ENCODE data around the gene C20orf96. TPM values are rescaled to one million over a fixed set of nuclear protein-coding genes. Genes with fewer than 3 reads are reported as not detected.

The C20orf96 gene
- polyA plus RNA-seq, 1 donor (not counting 4 experiments of a cell fraction or from before 2014, with no cell fraction given): 3.6 TPM

DNA sequence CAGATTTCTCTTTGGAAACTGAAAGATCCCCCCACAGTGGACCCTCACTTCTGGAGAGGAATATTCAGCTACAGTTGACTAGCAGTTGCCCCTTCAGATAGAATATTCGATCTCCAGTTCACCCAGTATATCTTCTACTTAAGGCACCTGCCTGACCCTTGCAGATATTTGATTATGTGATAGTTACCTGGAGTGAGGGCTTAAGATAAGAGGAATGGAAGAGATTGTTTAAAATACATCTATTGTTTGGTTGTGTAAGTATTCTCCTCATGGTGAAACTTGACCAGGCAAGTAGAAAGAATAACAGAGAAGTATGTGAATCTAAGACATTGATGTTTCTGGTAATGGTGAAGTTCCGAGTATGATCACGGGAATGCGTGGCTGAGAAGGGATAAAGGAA is 5.3 kb upstream of the C20orf96 start:
- FAIRE-seq: no peak
- H3K4me2 ChIP-seq (ENCODE audit: control insufficient read depth, extremely low read depth, insufficient read depth, low read depth, low read length): no peak overlapping the region

DNA sequence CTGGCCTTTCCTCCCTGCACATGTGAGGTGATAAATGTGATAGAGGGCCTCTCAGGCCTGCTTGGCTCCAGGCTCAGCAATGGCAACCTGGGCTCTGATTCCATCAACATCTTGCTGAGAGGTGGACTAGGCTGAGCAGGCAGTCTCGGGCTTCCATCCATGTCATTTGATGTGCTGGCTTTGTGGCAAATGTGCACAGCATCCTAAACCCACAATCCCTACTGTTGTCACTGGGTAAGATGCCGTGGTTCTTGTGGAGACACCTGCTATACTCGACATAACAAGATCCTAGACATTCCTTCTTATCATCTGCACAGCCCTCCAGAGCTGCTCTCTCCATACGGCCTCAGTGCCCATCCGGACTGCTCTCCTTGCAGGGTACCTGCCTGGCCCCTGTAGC is 4.1 kb upstream of the C20orf96 start:
- no peak overlapping the region for H3K9ac ChIP-seq (ENCODE audit: control insufficient read depth, extremely low read depth, insufficient read depth, low read length)
- dilution Hi-C loops (cut with MboI; ENCODE audit: extremely low pct_ligation_motif_present, low sequenced_read_pairs): no loop called here
- H3K36me3 ChIP-seq (ENCODE audit: control insufficient read depth in 2 of 2, extremely low read depth in 1 of 2, insufficient read depth in 2 of 2, low read length in 2 of 2): no peaks in the 10 kb centered on the region
- H3K27me3 ChIP-seq (ENCODE audit: control insufficient read depth, extremely low read depth, insufficient read depth, low read length): no peaks in the 10 kb centered on the region
- H3K9me3 ChIP-seq (ENCODE audit: control insufficient read depth, low read depth, low read length): no peaks in the 10 kb centered on the region
- no peak overlapping the region for H3K4me2 ChIP-seq (ENCODE audit: control insufficient read depth, extremely low read depth, insufficient read depth, low read depth, low read length)
- DNase-seq (ENCODE audit: low read depth, low spot score): no peak
- no peak overlapping the region for H3K27ac ChIP-seq (ENCODE audit: control insufficient read depth, insufficient read depth, low read length)
- H3K4me1 ChIP-seq (ENCODE audit: control insufficient read depth, extremely low read depth, insufficient read depth, low read length): peaks cover 17% of the 10 kb centered on the region
- FAIRE-seq: no peak
- no peaks in the 10 kb centered on the region for H3K9me1 ChIP-seq (ENCODE audit: control insufficient read depth, extremely low read depth, insufficient read depth, low read length)
- no peaks in the 10 kb centered on the region for H4K20me1 ChIP-seq (ENCODE audit: control insufficient read depth, extremely low read depth, insufficient read depth, low read length)
- H3K4me3 ChIP-seq (ENCODE audit: control insufficient read depth in 2 of 3, extremely low read depth in 1 of 3, insufficient read depth in 2 of 3, low read depth in 1 of 3, low read length in 3 of 3): no peak overlapping the region
- H2AFZ ChIP-seq (ENCODE audit: control insufficient read depth, low read length): no peak overlapping the region
- TF ChIP-seq, protein P1, sequence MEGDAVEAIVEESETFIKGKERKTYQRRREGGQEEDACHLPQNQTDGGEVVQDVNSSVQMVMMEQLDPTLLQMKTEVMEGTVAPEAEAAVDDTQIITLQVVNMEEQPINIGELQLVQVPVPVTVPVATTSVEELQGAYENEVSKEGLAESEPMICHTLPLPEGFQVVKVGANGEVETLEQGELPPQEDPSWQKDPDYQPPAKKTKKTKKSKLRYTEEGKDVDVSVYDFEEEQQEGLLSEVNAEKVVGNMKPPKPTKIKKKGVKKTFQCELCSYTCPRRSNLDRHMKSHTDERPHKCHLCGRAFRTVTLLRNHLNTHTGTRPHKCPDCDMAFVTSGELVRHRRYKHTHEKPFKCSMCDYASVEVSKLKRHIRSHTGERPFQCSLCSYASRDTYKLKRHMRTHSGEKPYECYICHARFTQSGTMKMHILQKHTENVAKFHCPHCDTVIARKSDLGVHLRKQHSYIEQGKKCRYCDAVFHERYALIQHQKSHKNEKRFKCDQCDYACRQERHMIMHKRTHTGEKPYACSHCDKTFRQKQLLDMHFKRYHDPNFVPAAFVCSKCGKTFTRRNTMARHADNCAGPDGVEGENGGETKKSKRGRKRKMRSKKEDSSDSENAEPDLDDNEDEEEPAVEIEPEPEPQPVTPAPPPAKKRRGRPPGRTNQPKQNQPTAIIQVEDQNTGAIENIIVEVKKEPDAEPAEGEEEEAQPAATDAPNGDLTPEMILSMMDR (optimal IDR thresholded peaks at IDR 0.05 in 1 of 3, IDR thresholded peaks at IDR 0.05 in 1 of 3, conservative IDR thresholded peaks at IDR 0.05 in 1 of 3; ENCODE audit: extremely low read depth in 1 of 3, insufficient read depth in 2 of 3, low read length in 3 of 3): no peak
- no peak for TF ChIP-seq EZH2 (IDR thresholded peaks at IDR 0.05; ENCODE audit: low read length)
- peaks cover 16% of the 10 kb centered on the region for H3K79me2 ChIP-seq (ENCODE audit: control insufficient read depth, insufficient read depth, low read length)

More for the DNA sequence above, 5.3 kb upstream of the C20orf96 start:
- no peak for DNase-seq (ENCODE audit: low read depth, low spot score)
- dilution Hi-C loops (cut with MboI; ENCODE audit: extremely low pct_ligation_motif_present, low sequenced_read_pairs): no loop called here
- peaks cover 19% of the 10 kb centered on the region for H3K79me2 ChIP-seq (ENCODE audit: control insufficient read depth, insufficient read depth, low read length)
- no peaks in the 10 kb centered on the region for H3K27me3 ChIP-seq (ENCODE audit: control insufficient read depth, extremely low read depth, insufficient read depth, low read length)
- no peak overlapping the region for H2AFZ ChIP-seq (ENCODE audit: control insufficient read depth, low read length)
- no peaks in the 10 kb centered on the region for H3K36me3 ChIP-seq (ENCODE audit: control insufficient read depth in 2 of 2, extremely low read depth in 1 of 2, insufficient read depth in 2 of 2, low read length in 2 of 2)
- no peaks in the 10 kb centered on the region for H3K9me3 ChIP-seq (ENCODE audit: control insufficient read depth, low read depth, low read length)
- H3K9ac ChIP-seq (ENCODE audit: control insufficient read depth, extremely low read depth, insufficient read depth, low read length): no peak overlapping the region
- H3K9me1 ChIP-seq (ENCODE audit: control insufficient read depth, extremely low read depth, insufficient read depth, low read length): no peaks in the 10 kb centered on the region
- no peak overlapping the region for H3K4me3 ChIP-seq (ENCODE audit: control insufficient read depth in 2 of 3, extremely low read depth in 1 of 3, insufficient read depth in 2 of 3, low read depth in 1 of 3, low read length in 3 of 3)
- peaks cover 24% of the 10 kb centered on the region for H3K4me1 ChIP-seq (ENCODE audit: control insufficient read depth, extremely low read depth, insufficient read depth, low read length)
- TF ChIP-seq EZH2 (IDR thresholded peaks at IDR 0.05; ENCODE audit: low read length): no peak
- no peak overlapping the region for H3K27ac ChIP-seq (ENCODE audit: control insufficient read depth, insufficient read depth, low read length)
- no peaks in the 10 kb centered on the region for H4K20me1 ChIP-seq (ENCODE audit: control insufficient read depth, extremely low read depth, insufficient read depth, low read length)

DNA sequence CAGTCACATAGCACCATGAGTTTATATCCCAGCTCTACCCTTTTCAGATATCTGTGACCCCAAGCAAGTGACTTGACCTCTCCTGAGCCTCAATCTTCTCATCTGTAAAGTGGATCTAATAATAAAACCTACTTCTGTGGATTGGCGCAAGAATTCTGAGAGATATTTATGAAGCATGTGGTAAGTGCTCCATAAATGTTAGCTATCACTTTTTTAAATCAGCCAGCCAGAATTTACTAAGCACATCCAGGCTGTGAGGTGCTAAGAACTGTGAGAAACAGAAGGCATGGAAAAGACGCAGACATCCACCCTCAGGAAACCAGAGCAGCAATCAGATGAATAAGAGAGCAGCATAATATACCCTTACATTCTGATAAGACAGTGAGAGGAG is 862 bp downstream of the C20orf96 start:
- dilution Hi-C loops (cut with MboI; ENCODE audit: extremely low pct_ligation_motif_present, low sequenced_read_pairs): no loop called here
- no peaks in the 10 kb centered on the region for H3K9me1 ChIP-seq (ENCODE audit: control insufficient read depth, extremely low read depth, insufficient read depth, low read length)
- TF ChIP-seq, protein P1 (optimal IDR thresholded peaks at IDR 0.05 in 1 of 3, IDR thresholded peaks at IDR 0.05 in 1 of 3, conservative IDR thresholded peaks at IDR 0.05 in 1 of 3; ENCODE audit: extremely low read depth in 1 of 3, insufficient read depth in 2 of 3, low read length in 3 of 3): no peak
- no peak for TF ChIP-seq EZH2 (IDR thresholded peaks at IDR 0.05; ENCODE audit: low read length)
- H3K4me1 ChIP-seq (ENCODE audit: control insufficient read depth, extremely low read depth, insufficient read depth, low read length): peaks cover 6% of the 10 kb centered on the region
- no peak for FAIRE-seq
- H2AFZ ChIP-seq (ENCODE audit: control insufficient read depth, low read length): peak overlapping the region; percentile 96
- H3K4me2 ChIP-seq (ENCODE audit: control insufficient read depth, extremely low read depth, insufficient read depth, low read depth, low read length): peak overlapping the region; percentile 87
- H4K20me1 ChIP-seq (ENCODE audit: control insufficient read depth, extremely low read depth, insufficient read depth, low read length): no peaks in the 10 kb centered on the region
- no peaks in the 10 kb centered on the region for H3K79me2 ChIP-seq (ENCODE audit: control insufficient read depth, insufficient read depth, low read length)
- no peaks in the 10 kb centered on the region for H3K27me3 ChIP-seq (ENCODE audit: control insufficient read depth, extremely low read depth, insufficient read depth, low read length)
- peak overlapping the region; percentile 68 to 84 (median 76) for H3K4me3 ChIP-seq (ENCODE audit: control insufficient read depth in 2 of 3, extremely low read depth in 1 of 3, insufficient read depth in 2 of 3, low read depth in 1 of 3, low read length in 3 of 3)
- H3K9ac ChIP-seq (ENCODE audit: control insufficient read depth, extremely low read depth, insufficient read depth, low read length): peak overlapping the region; percentile 79
- no peaks in the 10 kb centered on the region for H3K36me3 ChIP-seq (ENCODE audit: control insufficient read depth in 2 of 2, extremely low read depth in 1 of 2, insufficient read depth in 2 of 2, low read length in 2 of 2)
- no peak for DNase-seq (ENCODE audit: low read depth, low spot score)
- H3K9me3 ChIP-seq (ENCODE audit: control insufficient read depth, low read depth, low read length): no peaks in the 10 kb centered on the region
- peak overlapping the region; percentile 78 for H3K27ac ChIP-seq (ENCODE audit: control insufficient read depth, insufficient read depth, low read length)
